HG02970 (cell line): ENCODE results near the gene CPT1C.

Experiments
- ATAC-seq: cut with Tn5 transposase; IDR thresholded peaks from one replicate; pipeline ENCODE4 v1.9.1; 2021; ENCODE audit warnings: mild to moderate bottlenecking, moderate library complexity, moderate number of reproducible peaks; ENCODE audit not compliant: unreplicated experiment, low FRiP score

CPT1C gene

DNA sequence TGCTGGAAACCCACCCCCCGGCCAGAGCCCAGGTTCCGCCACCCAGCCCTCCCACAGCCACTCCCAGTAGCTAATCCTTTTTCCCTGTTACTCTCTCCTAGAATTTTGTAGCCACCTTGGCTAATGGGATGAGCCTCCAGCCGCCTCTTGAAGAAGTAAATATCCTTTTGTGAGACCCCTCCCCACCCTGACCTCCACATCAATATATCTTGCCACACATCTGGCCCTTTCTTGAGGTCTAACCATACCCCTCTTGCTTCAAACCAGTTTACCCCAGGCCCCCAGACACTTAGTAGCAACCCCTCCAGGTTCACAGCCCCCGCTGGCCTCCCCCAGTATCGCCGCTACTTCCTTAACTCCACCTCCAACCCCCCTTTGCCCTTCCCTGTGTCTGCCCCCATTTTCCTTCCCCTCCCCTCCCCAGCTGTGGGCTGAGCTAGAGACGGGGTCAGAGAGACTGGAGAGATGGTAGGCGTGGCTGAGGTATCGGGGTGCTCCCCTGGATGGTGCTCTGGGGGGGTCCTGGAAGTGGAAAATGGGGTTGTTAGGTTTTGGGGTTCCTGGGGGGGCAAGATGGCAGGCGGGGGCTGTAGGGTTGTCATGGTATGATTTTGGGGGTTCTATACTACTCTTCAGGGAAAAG lies 11.0 kb upstream of the CPT1C start:
- no peak for ATAC-seq

DNA sequence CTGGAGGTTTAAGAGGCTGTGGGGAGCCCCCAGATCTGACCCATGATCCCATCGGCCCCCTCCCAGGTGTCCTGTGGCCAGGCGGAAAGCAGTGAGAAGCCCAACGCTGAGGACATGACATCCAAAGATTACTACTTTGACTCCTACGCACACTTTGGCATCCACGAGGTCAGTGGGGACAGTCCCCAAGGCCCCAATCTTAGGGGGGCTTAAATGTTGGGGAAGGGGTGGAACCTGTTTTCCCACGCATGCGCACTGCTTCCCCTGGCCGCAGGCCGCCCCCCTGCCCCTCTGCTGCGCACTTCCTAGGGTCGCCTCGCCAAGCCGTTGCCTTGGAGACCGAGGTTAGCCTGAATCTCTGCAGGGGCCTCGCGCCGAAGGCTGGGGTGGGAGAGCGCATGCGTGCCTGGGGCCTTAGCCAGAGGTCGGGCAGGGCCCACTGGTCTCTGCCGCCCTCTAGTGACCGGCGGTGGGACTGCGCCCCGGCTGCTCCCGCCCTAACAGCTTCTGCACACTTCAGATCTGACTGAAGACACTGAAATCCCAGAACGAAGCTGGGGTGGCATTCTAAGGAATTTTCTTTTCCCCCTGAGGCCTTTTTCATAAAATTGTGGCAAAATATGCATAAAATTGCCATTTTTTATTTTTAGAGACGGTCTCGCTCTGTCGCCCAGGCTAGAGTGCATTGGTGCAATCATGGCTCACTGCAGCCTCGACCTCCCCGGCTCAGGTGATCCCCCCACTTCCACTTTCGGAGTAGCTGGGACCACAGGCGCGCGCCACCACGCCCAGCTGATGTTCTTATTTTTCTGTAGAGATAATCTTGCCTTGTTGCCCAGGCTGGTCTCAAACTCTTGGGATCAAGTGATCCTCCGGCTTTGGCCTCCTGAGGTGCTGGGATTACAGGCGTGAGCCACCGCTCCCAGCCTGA lies 10.2 kb upstream of the CPT1C start:
- ATAC-seq, result no peak

DNA sequence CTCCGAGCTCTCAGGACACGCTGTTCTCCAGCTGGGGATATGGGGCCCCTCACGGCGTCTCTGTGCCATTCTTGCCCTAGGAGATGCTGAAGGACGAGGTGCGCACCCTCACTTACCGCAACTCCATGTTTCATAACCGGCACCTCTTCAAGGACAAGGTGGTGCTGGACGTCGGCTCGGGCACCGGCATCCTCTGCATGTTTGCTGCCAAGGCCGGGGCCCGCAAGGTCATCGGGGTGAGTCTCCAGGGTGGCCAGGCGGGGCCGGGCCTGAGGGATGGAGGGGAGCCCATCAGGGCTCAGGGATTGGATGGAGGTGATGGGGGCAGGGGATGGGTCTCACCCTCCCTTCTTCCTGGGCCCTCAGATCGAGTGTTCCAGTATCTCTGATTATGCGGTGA lies 9.1 kb upstream of the CPT1C start:
- no peak for ATAC-seq

DNA sequence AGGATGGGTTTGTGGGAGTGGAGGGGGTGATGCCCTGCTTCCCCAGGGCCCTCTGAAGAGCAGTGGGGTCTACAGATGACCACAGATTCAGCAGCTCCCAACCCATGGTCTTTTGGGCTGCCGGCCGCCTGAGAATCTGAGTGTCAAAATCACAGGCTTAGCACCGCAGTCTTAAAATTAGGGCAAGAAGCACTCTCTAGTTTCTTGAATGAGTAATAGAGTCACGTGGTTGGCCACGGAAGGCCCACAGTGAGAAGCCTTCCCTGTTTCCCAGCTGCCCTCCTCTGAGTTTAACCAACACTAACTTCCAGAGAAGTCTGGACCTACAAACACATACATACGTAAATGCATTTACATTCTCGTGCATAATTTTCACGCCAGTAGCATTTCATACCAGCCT lies 8.6 kb upstream of the CPT1C start:
- no peak for ATAC-seq

DNA sequence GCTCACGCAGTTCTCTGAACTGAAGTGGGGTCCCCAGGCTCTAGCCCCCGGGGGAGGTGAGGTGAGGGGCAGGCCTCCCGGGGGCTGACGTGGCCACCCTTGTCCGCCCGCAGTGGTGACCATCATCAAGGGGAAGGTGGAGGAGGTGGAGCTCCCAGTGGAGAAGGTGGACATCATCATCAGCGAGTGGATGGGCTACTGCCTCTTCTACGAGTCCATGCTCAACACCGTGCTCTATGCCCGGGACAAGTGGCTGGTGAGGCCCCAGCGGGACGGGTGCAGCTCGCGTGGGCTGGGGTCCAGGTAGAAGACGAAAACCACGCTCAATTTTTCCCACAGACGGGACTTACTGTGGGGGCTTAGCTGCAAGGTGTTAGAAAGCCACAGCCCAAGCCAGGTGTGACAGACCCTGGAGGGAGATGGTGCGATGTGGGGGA lies 7.1 kb upstream of the CPT1C start:
- ATAC-seq, result no peak

DNA sequence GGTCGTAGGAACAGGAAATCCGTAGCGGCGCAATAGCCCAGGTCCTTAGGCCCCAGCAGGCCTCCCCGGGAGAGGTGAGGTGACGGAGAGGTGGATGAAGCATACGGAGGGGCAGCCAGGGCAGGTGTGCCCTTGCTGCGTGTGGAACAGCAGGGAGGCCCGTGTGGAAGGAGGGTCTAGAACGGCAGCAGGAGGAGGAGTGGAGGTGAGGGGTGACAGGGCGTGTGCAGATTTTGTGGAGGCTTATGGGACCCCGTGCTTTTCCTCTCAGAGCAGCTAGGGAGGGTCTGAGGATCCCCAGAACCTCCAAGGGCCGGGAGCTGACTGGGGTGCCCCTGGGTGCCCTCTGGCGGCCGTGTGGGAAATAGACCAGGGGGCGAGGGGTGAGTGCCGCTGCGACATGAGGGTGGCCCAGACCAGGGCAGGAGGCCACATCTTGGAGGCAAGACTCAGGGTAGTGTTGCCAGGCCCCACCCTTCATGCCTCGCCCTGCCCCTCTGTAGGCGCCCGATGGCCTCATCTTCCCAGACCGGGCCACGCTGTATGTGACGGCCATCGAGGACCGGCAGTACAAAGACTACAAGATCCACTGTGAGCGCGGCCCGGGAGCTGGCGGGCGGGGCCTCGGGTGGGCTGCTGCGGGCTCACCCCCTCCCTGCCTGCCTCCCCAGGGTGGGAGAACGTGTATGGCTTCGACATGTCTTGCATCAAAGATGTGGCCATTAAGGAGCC lies 6.5 kb upstream of the CPT1C start:
- no peak for ATAC-seq

DNA sequence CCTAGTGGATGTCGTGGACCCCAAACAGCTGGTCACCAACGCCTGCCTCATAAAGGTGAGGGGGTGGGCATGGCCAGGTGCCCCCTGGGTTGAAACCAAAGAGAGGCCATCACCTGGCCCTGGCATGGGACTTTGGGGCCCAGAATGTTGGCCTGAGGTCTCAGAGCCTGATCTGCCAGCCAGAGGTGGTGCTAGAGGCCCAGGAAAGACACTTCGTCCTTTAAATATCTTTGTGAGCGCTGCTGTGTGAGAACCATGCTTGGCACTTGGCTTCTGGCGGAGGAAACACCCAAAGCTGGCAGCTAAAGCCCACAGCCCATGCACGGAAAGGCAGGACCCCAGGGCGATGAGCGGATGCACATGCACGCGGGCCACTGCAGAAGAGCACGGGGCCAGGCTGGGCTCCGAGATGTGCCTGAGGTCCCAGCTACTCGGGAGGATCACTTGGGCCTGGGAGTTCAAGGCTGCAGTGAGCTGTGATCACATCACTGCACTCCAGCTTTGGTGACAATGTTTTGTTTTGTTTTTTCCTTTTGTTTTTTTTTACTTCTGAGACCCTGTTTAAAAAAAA lies 5.8 kb upstream of the CPT1C start:
- ATAC-seq, result no peak

DNA sequence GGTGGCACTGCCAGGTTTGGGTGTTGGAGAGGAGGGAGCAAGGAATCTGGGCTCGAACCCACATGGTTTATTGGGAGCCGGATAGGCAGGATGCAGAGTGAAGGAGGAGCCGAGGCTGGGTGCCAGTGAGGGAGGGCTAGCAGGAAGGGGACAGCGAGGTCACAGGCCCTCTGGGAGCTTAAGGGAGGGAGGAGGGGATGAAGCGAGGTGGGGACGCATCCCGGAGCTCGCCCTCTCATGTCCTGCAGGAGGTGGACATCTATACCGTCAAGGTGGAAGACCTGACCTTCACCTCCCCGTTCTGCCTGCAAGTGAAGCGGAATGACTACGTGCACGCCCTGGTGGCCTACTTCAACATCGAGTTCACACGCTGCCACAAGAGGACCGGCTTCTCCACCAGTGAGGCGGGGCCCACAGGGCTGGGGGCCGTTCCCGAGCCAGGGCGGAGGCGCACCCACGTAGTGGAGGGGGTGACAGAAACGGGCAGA lies 5.0 kb upstream of the CPT1C start:
- no peak for ATAC-seq

DNA sequence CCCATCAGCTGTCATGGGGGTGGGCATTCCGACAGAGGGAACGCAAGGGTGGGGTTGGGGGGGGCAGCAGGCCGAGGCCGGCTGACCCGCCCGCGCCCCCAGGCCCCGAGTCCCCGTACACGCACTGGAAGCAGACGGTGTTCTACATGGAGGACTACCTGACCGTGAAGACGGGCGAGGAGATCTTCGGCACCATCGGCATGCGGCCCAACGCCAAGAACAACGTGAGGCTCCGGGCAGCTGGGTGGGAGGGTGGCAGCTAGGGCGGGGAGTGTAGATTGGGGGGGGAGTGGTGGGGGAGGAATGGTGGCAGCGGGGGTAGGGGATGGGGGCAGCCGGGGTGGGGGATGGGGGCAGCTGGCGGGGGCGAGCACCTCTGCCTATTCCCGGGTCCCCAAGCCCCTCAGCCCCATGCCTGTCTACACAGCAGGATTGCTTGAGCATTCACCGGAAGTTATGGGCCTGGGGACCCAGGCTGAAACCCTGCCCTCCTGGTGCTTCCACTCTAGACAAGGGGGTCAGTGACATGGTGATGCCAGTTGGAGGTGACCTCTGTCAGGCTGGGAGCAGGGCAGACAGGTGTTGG lies 4.3 kb upstream of the CPT1C start:
- ATAC-seq, result no peak

DNA sequence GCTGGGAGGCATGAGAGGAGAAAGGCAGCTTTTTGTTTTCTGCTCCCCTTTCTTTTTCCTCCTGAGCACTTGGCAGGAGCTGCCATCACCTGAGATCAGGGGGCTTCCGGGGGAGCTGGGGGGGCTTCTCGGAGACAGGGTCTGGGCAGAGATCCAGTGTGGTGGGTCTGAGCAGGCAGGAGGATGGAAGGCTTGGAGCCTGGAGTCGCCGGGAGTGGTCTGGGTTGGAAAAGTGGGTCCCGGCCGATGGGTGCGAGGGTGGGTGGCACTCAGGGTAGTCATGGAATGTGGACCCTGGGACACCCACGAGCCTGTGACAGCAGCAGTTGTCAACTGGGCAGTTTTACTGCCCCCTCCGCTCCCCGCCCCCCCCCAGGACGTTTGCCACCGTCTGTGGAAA lies 3.8 kb upstream of the CPT1C start:
- ATAC-seq, result no peak

DNA sequence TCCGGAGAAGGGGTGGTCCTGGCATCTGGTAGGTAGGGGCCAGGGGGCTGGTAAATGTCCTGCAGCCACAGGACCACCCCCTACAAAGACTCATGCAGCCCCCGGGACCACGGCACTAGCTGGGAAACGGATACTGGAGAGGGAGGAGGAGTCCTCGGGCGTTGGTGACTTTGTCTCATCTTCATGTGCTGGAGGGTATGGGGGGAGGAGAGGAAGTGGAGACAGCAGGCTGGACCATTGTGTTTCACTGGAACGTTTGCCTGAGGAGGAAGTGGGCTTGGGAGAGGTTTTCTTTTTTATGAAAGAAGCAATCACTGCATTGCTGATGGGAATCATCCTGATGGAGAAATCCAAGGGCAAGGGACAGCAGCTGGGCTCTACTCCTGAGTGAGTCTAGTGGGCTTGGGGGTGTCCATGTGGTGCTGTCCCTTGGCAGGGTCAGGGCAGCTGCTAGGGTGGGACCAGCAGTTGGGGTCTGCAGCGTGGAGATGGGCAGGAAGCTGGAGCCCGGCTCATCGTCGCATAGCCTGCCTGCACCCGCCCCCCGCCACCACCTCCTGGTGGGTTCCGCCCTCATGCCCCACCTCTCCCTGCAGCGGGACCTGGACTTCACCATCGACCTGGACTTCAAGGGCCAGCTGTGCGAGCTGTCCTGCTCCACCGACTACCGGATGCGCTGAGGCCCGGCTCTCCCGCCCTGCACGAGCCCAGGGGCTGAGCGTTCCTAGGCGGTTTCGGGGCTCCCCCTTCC lies 3.2 kb upstream of the CPT1C start:
- ATAC-seq, result no peak

DNA sequence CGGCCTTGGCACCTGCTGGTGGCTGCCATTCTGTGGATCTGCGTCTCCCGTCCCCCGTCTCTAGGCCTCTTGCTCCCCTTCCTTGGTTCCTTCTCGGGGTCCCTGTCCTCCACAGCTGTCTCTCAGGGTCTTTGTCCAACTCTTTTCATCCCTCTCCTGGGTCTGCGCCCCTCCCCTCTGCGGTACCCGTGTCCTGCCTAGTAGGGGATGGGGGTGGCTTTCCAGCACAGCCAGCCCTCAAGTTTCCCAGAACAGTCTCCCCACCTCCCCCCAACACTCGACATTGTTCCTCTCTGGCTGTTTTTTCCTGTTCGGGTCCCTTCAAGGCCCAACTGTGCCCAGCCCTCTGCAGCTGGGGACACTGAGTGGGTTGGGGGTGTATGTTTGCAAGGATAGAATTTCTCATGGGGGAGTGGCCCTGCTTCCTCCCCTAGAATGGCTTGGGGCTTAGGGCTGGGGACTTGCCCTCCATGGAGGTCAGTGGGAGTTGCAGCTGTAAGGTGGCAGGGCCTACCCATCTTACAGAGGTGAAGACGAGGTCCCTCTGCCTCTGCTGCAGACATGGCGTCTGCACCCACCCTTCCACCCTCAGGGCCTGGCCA lies 2.3 kb upstream of the CPT1C start:
- ATAC-seq, result no peak

DNA sequence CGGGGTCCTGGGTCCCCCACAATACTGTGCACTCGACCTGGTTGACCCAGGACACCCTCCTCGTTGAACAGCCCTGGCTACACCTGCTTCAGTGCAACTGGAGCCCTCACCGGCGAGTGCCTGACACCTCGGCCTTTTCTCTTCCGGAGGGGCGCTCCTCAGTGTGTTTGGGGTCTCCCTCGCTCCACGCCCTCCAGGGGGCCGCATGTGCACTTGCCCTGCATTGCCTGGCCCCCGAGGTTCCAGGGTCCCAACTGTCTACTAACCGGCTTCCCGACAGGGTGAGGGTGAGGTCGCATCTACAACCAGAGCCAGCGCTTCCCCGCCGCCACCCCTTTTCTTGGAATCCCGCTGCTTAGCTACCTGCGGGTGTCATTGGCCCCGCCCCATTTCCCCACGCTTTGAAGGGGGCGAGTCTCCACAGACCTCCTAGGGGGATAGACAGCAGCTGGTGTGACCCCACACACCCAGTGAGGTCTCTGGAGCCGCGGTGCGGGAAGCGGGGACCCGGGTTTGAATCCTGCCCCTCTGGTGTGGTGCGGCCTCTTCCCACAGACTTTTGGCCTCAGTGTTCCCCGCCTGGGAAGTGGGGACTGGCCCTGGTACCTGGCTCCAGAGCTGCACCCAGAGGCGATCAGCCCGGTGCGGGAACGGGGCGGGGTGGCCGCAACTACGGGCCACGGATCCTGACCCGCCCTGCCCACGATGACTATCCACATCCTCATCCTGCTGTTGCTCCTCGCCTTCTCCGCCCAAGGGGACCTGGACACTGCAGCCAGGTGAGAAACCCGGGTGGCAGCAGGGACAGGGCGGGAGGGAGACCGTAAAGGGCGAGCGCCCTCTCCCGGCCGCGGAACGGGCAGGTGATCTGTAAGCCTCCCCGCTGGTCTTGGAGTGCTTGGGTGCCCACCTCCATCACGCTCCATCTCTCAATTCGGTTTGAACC lies 1.5 kb upstream of the CPT1C start, which contains the start of gene ADM5:
TSS of gene ADM5 (plus strand) at position 462 of the 946 bp plus-strand sequence. CDS start at position 706, 244 bp downstream.
- ATAC-seq, result no peak

DNA sequence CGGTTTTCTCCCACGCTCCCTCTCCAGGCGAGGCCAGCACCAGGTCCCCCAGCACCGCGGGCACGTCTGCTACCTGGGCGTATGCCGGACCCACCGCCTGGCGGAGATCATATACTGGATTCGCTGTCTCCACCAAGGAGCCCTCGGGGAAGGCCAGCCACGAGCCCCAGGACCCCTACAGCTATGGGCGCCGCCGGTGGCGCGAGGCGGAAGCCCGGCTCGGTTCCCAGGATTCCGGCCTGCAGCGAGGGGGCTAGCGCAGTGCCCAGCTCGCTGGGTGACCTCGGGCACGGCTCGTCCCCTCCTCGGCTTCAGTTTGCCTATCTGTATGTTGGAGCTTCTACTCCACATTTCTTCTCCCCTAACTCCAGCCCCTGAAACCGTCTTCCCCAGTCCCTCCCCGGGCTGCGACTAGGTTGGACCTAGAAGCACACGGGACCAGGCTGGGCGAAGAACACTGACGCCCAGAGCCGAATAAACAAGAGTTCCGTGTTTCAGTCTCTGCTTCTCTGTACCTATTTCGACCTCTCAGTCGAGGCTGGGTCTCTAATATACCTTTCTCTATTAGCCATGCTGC lies 749 bp upstream of the CPT1C start:
- ATAC-seq, result no peak

DNA sequence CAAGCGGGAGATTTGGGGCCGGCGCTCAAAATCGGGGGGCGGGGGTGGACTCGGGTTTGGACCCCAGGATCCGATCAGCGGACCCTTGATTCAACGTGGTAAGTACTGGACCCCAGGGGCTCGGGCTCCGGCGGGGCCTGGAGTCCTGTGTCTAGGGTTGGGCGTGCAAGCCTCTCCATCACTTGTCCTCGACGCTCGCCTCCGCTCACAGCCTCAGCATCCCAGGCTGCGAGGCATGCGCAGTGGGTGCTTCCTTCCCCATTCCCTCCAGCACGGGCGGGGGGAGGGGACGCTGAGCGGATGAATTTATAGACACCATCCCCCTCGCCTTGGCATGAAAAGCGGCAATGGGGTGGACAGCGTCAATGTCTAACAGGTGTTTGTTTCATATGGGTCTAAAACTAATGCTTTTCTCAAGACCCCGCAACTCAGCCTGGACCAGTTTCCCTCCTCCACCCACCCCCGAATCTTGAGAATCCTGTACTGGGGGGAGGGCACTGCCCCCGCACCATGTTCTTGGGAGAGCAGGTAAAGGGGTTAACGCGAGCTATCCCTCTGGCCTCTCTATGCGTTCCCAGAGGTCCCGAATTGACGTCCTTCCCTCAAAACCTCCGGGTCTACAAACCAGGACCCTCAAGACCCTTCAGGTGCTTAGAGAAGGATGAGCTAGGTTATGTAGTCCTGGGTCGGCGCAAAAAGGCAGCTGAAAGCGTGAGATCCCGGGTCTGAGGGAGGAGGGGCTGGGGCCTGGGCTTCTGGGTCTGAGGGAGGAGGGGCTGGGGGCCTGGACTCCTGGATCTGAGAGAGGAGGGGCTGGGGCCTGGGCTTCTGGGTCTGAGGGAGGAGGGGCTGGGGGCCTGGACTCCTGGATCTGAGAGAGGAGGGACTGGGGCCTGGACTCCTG lies 579 bp downstream of the CPT1C start:
- ATAC-seq, result no peak

DNA sequence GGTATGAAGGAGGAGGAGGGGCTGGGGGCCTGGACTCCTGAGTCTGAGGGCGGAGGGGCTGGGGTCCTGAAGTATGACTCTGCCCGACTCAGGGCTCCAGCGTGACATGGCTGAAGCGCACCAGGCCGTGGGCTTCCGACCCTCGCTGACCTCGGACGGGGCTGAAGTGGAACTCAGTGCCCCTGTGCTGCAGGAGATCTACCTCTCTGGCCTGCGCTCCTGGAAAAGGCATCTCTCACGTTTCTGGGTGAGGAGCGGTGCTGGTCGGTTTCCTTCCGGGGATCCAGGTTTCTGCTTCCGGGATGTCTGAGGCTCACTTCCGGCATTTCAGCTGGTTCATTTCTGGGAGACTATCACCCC lies 1.2 kb downstream of the CPT1C start:
- ATAC-seq, result no peak

DNA sequence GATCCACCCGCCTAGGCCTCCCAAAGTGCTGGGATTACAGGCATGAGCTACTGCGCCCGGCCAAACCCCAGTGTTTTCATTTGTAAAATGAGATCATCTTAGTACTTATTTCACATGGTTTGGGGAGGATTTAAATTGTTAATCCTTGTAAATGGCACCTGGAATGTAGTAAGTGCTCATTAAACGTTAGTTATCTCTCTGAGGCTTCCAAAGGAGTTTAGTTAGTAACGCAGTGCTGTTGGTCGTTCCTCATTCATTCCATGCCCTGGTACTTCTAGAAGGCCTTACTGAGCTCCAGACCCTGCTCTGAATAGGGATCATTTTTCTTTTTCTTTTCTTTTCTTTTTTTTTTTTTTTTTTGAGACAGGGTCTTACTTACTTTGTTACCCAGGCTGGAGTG lies 5.2 kb downstream of the CPT1C start:
- no peak for ATAC-seq
